ENCODE results near the gene IGSF22.

IGSF22 gene

DNA sequence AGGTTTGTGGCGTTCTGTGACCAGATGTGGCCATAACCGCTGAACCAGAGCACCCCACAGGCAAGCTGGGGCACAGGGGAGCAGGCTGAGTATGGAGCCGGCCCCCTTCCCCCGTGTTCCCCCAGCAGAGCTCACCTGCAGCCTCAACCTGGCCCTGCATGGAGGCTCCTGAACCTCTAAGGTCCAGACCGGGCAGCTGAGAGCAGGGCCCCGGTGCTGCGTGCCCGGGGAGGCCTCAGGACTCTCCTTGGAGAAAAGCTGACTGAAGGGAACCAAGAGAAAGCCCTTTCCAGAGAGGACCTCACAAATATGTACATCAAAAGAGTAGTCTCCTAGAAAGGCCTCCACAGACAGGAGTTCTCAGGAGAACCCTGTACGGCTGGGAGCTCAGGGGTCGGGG lies 17.4 kb upstream of the IGSF22 start:
- DNase-seq: no peak

DNA sequence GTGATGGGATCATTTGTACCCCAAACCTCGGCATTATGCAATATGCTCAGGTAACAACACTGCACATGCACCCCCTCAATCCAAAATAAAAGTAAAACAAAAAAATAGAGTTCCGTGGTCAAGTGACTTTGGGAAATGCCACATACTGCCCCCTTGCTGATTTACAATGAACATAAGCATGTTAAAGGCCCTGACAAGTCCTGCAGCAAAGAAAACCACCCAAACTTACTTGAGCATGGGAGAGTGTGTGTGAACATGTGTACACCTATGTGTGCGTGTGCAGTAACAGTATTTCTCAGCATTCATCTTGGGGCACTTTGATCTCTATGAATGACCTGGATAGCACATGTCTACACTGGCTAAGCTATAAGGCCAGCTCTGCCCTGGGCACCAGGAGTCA lies 15.8 kb upstream of the IGSF22 start:
- no peak for DNase-seq

DNA sequence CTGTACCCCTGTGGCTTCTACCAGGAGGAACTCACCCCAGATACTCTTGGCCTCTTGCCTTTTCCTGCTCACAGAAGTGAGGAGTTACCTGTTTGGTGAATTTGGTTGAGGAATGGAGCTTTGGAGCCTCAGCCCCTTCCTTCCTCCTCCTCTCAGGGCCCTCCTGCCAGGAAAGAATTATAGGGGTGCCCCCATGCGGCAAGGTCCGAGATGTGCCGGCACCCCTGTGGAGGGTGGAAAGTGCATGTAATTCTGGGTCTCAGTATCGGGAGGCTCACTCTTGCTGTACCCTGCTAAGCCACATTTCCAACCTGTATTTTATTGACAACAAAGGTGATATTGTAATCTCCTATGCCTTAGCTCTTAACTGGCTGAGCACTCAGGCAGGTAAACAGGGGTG lies 13.7 kb upstream of the IGSF22 start:
- DNase-seq: no peak

DNA sequence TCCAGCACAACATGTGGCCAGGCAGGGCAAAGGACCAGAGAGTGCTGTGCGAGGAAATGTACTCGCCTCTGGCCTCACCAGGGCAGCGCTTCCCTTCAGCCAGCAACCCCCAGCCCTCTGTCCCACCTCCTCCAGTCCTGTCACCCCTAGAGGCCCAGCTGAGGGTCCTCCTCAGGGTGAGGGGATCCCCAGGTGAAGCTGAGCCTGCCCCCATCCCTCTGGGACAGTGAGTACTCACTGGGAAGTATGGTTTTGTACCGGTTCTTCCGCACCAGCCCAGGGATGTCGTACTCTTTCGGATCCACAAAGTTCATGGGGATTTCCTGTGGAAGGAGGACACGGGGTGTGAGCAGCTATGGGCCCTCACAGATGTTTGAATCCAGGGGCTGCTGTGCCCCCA lies 11.7 kb upstream of the IGSF22 start:
- DNase-seq: no peak

DNA sequence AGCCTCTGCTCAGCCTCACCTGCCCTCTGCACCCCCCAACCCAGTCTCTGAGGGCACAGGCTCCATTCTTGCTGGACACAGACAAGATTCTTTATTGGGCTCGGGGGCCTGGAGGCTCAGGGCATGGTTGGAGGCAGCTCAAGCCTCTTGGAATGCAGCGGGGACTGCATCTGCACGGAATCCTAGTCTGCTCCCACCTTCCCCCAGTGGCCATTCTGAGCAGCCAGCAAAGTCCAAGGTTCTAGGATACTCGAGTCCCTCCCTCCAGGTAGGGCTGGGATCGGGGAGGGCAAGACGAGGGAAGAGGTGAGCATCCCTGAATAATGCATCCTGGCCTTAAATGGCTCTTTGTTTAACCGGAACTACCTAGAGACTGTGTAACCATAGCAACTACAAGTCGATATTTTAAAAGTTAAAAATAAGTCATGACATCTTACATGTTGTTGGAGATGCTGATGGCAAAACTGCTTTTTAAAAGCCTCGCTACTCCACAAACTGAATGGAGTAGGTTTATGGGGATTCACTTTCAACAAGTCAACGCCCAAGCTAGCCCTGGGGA lies 10.7 kb upstream of the IGSF22 start:
- DNase-seq: no peak

DNA sequence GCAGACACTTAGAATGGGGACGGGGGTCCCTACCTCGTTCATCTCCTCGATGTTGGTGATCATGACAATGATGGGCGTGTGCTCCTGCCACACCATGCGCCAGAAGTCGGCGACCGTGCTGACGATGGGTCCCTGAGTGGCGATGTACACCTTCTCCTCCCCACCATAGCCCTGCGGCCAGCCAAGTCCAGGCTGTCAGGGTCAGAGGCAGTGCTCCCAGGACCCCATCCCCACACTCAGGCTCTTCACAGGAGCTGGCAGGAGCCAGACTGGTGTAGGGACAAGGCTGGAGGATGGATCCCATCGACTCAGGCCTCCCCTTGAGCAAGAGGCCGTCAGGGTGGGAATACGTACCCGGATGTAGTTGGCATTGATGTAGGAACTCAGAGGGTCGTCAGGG lies 7.2 kb upstream of the IGSF22 start:
- DNase-seq: no peak

DNA sequence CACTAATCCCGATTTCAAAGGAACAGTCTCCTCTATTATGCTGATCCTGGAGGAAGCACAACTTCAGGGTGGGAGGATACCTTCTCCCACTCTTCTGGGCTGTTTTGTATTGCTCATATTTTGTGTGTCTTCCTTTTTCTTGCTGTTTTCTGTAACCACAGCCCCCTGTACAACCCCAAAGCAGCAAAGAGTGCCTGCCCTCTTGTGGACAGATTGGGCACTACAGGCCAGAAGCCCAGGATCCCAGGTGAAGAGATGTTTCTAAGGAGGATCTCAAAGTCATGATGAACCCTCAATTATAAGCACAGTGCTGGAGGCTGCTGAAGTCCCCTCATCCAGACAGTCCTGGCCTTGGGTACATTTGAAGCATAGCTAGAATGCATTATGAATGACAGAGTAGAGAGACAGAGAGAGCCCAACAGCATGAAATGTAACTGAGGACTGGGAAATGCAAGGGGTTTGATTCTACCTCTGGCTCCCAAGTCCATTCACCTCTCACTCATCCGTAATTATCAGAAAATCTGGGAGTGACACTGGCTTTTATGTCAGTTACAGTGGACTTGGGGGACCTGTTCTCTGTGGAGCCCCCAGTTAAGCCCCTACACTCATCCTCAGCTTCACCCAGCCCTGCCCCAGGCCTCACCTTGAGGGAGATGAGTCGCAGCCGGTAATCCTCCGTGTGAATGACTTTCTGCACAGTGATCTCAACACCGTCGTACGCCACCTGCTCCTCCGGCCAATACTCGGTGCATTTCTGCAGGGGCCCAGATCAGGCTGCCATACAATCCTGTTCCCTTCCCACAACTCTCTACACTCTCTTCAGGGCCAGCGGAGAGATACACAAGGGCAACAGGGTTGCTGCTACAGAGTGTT lies 6.2 kb upstream of the IGSF22 start:
- DNase-seq: peak; percentile 8

DNA sequence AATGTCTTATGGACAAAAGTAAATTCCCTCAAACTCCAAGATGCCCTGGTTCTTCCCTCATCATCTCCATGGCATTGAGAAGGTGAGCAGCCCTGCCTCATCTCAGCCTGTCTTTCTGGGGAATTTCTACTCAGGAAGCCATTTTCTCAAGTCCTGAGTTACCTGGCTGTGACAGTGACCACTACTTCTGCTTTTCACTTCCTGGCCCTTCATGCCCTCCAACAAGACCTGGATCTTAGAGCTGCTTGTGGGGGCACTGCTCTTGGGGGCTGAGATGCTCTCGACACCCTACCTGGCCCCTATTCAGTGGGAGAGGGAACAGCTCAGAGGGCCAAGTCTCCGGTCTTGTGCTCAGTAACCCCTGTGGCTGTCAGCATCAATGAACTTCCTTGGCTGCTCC lies 5.5 kb upstream of the IGSF22 start:
- DNase-seq: no peak

DNA sequence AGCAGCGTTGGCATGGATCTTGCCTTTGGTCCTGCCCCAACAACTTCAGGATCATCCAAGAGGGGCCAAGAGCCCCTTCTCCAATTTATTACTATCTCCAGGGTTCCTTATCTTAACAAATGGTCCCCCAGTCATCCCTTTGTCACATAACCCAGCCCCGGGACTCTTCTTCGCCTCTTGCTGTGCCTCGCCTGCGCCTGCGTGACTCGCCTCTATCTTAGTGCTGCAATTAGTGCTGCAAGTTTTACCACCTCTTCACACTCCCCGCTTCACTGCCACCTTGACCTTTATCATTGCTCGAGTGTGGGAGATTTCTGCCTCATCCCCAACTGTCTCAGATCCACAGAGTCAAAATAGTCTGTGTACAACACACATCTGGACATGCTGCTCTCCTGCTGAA lies 4.0 kb upstream of the IGSF22 start:
- no peak for DNase-seq

DNA sequence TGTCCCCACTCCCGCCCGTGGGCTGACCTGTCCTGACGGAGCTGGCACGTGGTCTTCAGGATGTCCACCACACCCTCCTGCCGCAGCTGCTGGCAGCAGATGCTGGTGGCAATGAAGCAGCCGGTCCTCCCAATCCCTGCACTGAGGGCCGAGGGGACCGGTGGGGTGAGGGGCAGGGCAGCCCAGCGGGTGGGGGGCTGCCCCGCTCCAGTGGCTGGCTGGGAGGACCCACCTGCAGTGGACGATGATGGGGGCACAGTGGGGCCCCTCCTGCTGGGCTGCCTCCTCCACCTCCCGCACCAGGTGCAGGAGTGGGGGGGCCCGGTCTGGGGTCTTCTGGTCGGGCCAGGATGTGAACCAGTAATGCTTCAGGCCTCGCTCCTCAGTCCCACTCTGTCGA lies 3.4 kb upstream of the IGSF22 start:
- no peak for DNase-seq

DNA sequence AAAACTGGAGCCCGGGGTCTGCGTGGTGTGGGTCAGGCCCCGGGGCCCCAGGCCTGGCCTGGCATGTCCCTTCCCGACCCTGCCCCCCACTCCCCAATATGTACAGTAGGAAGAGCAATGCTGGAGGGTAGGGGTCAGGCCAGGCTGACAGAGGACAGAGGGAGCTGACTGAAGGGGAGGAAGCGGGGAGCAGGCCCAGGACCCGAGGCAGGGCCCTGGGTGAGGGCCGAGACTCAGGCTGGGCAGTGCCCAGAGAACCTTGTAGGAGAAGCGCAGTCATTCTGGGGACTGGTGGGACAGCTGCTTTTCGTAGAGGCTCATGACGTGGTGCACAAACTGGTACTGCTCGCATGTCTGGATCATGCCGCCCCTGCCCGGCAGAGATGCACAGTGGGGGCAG lies 2.7 kb upstream of the IGSF22 start:
- no peak for DNase-seq

DNA sequence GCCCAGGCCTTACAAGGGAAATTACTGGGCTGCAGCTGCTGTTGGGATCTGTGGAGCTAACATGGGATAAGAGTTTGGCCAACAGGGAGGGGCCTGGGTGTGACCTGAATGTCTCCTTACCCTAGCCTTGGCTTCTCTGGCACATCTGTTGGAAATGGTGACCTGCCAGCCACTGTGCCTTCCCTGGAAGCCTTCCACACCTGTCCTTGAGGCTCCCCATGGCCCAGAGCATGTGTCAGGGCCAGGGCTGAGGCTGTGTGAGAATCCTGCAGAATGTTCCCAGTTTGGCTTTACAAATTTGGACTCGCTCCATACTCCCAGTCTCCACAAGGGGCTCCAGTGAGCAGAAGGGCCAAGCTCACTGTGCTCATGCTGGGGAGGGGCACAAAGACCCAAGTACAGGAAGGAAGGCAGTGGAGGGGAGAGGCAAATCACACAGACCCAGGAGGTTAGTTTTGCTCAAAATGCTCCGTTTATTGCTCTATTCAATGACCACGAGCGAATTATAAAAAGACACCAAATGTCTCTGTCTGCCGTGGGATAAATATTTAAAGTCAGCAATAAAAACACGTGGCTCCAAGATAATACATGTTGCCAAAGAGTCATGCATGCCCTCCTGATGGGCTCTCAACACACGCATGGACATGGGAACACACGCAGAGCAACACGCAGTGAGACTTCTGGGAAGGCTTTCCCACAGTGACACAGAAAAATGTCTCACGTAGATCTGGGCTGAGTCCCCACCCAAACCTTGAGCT lies 1.7 kb upstream of the IGSF22 start:
- DNase-seq: no peak

DNA sequence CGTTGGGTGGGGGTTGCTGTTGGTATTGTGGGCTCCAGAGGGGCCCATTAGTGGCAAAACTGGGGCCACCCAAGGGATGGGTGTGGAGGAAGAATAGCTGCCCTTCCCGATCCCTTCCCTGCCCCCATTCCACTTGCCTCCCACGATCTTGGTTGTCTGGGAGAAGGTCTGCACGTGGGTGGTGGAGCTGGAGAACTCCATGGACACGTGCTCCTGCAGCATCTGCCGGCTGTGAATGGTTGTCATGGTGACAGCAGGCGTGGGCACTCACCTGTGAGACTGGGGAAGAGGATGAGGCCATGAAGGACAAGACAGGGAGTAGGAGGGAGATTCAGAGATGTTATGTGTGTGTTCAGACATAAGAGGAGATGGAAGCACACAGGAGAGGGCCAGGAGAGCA lies 2.0 kb downstream of the IGSF22 start:
- DNase-seq: no peak

DNA sequence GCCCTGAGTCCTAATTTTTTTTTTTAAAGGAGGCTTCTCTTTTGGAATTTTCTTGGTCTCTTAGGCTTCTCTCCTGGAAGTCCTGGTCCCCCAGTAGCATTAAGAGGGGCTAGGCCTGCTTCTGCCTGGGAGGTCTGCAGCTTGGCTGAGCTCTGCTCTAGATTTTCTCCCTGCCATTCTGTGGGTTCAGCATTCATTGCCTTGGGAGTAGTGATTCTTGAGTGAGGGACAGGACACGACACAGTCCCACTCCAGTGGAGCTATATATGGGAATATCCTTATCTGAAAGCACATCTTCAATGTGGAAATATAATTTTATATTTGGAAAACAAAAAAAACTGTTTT lies 3.7 kb downstream of the IGSF22 start:
- DNase-seq: no peak

DNA sequence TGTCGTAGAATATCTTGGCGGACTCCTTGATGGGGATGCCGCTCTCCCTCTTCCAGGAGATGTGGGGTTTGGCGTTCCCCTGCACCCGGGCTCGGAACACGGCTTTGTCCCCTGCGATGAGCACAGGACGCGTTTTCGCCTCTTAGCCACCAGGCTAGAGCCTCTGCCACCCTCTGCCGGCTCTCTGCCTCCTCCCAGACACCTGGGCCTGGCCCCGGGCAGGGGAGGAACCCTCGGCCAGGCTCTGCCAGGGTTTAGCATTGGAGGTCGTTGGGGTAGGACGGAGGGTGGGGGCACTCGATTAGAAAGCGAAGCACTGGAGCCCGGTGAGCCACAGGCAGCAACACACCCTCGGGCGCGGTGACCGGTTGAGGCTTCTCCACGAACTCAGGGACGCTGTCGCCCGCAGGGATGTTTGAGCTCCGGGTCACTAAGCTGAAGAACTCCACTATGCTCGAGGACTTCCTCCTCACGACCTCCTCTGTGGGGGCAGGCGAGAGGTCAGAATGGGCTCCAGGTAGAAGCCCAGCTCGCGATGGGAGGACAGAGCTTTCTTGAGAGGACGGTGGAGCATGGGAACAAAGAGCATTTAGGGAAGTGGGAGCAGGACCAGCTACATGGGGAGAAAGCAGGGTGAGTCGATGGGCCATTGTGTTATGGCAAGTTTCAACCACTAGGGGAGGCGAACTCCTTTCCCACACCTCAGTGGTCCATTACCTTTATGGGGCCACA lies 4.3 kb downstream of the IGSF22 start:
- no peak for DNase-seq

DNA sequence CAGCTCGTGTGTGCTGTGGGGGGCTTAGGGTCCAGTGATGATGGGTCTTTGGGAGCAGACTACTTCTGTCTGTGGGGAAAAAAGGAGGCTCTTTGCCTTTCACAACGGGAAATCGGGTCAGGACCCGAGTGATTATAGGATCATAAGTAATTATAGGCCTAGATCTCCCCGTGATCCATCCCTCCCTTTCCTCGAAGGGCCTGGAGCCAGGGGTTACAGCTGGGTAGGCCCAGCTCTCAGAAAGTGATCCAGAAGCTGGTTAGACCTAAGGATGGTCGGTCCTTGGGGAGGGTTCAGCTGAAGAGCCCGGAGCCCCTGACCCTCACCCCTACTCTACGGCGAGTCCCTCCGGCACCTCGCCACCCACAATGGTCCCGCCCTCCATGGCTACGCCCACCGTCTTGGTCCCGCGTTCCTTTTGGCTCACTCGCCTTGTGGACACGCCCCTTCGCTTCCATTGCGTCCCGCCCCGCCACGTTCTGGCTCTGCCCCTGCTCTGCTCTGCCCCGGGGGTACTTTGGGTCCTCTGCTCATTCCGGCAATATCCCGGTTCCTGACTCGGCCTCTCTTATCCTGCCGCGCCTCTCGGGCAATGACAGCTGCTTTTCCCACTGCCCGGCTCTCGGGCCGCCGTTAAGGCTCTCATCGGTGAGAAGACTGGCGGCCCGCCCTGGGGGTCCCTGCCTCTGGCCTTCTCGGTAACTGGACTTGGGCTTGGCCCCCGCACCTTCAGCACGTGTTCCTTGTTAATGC lies 5.0 kb downstream of the IGSF22 start:
- DNase-seq: no peak

DNA sequence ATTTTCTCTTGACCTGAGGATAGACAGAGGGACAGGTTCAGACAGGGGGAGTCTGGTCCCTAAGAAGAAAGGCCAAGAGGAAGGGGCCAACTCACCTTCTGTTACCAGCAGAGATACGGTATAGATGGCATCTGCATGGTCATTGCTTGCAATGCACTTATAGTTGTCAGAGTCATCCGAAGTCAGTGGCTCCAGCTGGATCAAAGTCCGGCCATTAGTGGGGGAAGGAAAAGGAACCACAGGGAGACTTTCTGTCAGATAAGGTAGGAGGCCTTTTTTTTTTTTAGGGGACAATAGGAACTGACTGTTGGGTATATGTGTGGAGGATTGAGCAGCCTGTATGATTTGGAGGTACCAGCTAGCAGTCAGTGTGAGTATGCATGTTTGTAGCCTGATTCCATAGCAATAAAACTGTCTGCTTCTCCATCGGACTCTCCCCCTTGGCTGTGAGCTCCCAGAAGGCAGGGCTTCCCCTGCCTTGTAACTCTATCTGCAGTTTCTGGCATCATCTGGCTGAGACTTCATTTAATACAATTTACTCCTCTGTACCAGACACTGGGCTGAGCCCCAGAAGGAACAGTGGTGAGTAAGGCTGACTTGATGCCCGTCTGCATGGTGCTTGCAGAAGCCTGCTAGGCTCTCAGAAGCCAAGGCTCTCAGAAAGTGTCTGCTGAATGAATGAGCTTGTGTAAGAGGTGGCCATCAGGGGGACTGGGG lies 5.7 kb downstream of the IGSF22 start:
- DNase-seq: no peak

DNA sequence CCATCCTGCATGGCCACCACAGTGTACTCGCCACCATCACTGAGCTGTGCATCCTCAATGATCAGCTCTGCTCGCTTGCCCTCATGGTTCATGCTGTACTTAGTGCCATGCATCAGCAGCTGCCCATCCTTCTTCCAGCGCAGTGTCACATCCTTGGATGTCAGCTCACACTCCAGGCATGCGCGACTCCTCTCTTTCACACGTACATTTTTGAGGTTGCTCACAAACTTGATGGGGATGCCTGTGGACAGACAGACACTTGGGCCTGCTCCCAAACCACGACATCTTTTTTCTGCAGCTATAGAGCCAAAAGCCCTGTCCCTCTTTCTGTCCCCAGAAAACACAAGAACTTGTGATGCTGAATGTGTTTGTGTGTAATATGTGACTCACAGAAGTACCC lies 10.5 kb downstream of the IGSF22 start:
- DNase-seq: no peak

DNA sequence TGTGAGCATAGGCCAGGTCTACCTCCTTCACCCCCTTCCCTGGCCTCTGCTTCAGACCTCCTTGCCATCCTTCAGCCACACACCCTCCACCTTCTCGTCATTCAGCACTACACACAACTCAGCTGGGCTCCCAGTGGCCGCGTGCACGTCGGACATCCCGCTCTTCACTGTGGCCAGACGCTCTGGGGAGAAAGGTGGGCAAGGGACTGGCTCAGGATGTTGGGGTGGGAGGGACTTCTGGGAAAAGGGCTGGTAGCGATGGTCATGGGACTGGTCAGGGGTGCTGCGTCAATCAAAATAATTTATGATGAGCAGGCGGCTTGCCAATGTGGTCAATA lies 11.6 kb downstream of the IGSF22 start:
- DNase-seq: no peak

DNA sequence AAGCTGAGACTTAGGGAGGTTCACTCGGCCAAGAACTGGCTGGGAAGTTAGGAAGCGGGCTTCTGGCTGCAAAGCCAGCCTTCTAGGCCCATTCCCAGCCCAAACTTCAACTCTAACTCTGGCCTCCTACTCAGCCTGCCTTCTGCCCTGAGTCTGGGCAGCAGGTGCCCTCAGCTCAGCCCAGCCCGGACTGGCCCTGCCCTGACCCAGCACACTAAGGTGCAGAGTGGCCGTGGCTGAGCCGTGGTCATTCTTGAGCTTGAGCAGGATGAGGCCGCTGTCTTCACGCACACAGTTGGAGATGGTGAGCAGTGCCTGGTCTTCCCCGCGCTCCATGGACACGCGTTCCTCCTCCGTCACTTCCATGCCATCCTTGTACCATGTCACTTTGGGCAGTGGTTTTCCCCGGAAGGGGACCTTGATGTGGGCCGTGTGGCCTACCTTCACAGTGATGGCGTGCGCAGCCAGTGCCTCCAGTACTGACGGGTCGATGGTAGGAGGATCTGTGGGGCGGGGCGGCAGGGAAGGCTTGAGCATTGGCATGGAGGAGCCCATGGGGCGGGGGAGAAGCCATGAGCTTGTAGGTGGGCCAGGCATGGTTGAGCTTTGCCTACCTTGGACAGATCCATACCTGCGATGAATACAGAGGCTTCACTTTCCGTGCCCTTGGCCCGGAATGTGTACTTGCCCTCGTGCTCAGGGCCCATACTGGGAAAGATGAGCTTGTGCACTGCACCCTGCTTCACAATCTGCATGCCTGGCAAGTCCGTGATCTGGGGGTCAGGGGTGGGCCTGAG lies 12.1 kb downstream of the IGSF22 start:
- DNase-seq: no peak

DNA sequence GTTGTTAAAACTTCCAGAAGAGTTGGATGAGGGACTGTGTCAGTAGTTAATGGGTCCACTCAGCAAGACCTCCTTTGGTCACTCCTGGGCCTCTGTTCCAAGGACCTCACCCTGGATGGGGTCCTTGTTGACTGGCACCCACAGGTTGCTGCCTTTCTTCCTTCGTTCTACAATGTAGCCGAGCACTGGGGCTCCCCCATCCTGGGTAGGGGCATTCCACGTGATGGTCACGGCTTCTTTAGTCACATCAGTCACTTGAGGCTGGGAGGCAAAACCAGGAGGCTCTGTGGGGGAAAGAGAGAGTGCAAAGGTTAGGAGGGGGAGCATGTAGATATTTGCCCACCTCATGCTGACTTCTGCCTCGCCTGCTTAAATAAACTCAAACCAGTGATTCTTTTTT lies 15.4 kb downstream of the IGSF22 start:
- DNase-seq: no peak
